ENCODE measurements around the gene UNC5A.

Gene UNC5A

DNA sequence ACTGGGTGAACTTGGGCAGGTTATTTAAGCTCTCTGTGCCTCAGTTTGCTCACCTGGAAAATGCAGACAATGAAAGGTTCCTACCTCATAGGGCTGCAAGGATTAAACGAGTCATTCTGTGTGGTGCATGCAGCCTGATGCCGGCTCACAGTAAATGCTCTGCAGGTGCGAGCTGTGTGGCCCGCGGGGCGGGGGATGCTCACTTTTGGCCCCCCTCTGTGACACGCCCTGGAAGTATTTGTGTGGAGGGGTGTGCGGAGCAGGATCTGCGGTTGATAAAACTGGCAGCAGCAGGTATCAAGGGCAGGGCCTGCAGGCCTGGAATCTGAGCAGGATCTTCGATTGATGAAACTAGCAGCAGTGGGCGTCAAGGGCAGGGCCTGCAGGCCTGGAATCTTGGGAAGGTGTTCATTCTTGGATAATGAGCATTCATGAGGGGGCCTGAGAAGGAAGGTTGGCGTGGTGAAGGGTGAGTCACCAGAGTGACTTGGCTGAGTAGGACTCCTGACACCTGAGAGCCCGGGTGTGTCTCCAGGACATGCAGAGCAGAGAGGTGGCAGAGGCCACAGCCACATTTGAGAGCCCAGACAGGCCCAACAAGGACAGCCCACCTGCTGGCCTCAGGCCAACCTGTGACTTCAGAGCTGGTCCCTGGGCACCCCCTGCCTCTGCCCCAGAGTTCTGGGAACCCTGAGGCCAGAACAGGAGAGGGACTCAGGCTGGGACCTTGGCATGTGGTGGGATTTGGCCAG, 11.9 kb downstream of the UNC5A start:
- DNase-seq: no peak

DNA sequence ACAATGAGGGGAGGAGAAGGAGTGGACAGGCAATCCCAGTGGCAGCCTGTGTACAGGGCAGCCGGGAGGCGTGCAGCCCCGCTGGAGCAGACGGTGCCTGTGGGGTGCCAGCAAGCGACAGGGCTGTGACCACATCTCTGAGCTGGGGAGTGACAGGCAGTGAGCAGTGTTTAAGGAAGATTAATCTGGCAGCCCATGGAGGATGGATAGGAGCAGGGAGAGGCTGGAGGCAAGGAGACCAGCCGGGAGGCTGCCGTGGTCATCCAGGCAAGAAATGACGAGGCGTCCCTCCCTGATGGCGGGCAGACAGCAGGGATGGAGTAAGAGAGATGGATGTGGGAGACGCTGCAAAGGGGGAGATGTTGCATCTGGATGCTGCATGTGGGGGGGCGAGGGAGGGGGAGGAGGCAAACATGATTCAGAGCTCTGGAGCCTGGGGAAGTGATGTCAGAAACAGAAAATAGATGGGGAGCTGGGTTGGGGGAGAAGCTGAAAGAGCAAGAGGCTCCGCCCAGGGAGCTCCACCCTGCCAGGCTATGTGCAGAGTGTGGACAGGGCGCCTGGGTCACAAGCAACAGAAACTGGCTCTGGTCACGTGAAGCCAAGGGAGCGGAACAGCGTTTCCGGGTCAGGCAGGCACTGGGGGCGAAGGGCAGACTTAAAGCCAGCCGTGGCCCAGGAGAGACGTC, 12.6 kb downstream of the UNC5A start:
- no peak for DNase-seq

DNA sequence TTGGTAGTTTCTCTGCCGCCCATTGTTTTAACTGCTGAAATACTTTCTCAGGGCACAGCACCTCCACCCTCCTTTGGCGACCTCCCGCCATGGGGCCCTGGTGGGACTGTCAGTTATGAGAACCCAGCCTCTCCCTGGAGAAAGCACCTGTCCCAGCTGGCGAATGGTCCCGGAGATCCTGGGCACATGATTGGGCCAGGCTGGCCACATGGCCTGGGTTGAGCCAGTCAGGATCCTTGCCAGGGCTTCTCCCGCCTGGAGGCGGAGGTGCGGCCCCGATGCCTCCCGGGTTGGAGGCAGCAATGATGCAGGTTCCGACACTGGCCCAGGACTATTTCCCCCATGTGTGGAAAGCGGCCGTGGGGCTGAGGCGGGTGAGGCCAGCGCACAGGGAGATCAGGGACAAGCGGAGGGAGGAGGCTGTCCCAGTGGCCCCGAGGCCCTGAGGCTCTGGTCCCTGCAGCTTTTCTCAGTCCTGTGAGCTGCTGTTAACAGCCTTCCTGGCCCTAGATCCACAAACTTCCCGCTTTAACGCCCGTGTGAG, 13.6 kb downstream of the UNC5A start:
- DNase-seq: no peak

DNA sequence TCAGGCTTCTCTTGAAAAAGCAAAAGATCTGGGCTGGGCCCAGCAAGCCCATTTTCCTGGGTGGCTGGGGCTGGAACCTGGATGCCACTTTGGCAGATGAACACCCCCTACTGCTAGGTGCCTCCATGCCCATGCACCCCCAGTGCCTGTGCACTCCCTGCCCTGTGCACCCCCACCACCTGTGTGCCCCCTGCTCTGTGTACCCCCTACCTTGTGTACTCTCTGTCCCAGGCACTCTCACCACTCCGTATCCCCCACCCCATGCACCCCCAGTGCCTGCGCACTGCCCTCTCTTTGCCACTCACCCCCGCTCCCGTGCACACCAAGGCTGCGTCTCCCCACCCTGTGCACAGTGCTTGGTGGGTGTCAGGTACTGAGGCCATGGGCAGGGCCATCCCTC, 14.2 kb downstream of the UNC5A start:
- DNase-seq: no peak

DNA sequence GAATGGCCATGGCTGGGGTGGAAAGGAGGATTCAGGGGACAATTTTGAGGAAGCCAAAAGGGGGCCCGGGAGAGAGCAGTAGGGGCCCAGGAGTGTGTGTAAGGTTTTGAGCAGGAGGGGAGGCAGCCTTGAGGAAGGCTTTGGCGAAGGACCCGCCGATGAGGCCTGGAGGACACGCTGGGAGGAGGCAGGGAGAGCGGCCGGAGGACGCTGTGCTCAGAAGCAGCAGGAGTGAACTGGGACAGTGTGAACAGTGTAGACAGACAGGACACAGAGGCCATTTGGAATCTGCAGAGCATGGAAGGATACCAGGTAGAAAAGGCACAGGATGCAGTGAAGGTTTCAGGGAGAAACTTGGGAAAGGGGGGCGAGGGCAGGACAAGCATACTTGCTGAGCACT, 14.9 kb downstream of the UNC5A start:
- no peak for DNase-seq

DNA sequence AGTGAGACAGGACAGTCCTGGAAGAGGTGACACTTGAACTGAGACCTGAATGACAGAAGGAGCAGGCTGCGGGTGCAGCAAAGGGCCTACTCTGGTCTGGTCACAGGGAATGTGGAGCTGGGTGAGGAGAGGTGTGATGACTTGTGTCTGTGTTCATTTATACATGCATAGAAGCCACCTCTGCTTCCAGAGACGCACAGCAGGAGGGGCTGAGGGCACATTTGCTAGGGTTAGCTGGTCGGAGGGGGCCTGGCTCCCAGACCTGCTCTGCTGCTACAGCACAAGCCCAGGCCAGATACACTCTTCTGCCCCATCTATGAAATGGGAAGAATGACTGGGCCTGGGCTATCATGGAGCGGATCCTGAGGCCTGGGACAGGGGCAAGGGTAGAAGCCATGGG, 15.6 kb downstream of the UNC5A start:
- no peak for DNase-seq

DNA sequence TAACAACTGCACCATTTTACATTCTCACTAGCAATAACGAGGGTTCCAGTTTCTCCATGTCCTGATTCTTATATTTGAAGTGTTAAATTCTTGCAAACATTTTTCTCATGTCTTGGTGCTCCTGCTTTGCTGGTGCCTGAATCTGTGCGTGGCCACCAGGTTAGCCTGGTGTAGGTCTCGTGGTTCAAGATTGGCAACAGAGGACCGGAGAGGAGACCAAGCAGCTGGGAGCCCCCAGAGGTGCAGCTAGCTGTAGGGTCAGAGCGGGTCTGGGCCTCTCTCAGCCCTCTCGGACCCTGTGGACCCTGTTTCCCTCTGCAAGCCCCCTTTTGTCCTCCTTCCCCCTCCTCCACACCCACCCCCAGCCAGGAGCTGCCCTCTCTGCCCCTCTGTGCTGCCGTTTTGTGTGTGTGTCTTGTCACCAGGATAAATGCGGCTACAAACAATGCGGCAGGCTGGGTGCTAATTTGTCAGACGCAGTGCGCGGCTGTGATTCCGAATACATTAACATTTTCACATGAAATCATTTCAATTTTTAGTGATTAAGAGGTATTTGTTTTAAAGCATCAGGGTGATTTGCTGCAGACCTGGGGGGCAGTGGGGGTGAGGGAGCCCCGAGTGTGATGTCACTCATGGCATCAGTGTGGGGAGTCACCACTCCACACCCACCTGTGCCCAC, 17.5 kb downstream of the UNC5A start:
- no peak for DNase-seq

DNA sequence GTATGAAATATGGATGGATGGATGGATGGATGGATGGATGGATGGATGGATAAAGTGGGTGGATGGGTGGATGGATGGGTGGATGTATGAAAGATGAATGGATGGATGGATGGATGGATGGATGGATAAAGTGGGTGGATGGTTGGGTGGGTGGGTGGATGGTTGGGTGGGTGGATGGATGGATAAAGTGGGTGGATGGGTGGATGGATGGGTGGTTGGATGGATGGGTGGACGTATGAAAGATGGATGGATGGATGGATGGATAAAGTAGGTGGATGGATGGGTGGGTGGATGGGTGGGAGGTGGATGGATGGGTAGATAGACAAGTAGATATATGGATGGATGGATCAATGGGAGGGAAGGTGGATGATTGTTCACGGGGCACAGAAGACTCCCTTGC, 19.0 kb downstream of the UNC5A start:
- no peak for DNase-seq

DNA sequence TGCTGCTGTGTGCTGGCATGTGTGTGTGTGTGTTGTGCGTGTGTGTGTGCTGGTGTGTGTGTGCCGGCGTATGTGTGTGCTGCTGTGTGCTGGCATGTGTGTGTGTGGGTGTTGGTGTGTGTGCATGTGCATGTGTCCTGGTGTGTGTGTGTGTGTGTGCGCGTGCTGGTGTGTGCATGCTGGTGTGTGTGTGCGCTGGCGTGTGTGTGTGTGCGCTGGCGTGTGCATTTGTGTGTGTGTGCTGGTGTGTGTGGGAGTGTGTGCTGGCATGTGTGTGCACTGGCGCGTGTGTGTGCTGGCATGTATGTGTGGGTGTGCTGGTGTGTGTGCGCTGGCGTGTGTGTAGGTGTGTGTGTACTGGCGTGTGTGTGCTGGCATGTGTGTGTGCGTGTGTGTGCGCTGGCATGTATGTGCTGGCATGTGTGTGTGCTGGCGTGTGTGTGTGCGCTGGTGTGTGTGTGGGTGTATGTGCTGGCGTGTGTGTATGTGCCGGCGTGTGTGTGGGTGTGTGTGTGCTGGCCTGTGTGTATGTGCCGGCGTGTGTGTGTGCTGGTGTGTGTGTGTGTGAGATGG, 20.1 kb downstream of the UNC5A start:
- DNase-seq: no peak

DNA sequence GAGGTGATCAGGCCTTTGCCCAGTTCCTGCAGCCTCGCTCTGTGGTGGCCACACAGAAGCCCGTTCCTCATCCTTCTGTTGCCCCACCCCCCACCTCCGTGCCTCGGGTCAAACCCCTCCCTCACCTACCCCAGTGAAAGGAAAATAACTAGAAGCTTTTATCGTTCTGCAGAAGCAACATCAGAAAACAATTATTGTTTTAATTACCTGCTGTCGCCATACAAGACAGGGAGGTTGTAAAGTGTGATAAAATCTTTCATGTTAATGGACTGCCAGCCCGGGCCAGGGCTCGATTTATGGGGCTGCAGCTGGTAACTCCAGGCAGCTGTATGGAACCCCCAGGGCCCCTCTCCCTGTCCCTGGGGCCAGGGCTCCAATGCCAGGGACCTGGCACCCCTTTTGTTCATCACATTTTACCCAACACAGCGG, 20.6 kb downstream of the UNC5A start:
- no peak for DNase-seq

DNA sequence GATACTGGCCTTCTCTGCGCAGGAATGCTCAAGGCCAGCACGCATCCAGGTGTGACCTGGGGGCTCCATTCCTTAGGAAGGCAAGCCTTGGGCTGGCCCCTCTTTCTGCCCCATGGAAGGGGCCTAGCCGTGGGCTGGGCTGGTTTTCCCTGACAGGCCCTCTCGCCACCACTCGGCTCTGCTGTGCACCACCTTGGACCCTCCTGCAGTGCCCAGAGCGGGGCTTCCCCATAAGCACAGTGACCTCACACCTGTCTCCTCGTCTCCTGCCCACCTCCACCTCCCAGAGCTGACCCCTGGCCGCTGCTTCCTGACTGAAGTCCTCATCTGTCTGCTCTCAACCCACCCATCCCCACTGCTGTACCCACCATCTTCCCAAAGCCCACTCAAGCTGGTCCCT, 21.1 kb downstream of the UNC5A start:
- DNase-seq: no peak

DNA sequence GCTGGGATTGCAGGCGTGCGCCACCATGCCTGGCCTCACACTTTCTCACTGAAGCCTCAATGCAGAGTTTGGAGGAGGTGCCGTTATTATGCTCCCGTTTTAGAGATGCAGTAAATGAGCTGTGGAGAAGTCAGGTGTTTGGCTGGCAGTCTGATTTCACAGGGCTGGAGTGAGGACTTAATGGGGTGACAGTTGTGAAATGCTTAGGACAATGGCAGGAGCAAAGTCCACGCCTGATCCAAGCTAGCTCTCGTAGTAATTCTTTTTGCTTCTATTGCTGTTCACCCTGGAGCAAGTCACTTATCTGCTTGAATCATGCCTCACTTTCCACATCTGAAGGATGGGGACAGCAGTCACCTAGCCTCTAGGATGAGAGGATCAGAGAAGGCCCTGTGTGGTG, 21.8 kb downstream of the UNC5A start:
- no peak for DNase-seq

DNA sequence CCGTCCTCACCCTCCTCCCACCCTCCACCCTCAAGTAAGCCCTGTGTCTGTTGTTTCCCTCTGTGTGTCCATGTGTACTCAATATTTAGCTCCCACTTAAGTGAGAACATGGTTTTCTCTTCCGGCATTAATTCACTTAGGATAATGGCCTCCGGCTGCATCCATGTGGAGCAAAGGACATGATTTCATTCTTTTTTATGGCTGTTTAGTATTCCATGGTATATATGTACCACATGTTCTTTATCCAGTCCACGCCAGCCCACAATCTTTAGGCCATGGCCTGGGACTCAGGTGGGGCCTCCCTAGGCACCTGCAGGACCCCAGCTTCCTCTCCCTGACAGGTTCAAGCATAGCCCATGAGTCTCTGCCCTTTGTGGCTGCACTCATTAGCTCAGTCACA, 22.9 kb downstream of the UNC5A start:
- DNase-seq: no peak

DNA sequence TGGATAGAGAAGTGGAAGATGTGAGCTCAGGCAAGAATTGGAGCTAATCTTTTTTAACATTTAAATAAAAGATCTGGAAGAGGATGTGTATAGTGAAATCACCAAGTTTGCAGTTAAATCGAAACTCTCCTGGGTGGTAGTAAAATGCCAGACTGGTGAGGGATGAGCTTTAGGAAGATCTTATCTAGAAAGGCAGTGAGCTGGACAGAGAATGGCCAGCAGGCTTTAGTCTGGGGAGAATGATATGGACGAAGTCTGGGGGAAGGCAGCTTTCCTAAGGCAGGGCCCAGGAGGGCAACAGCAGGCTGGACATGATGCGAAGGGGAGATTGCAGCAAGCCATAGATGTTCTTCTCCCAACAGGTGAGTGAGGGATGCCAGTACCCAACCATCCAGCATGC, 25.6 kb downstream of the UNC5A start:
- no peak for DNase-seq

DNA sequence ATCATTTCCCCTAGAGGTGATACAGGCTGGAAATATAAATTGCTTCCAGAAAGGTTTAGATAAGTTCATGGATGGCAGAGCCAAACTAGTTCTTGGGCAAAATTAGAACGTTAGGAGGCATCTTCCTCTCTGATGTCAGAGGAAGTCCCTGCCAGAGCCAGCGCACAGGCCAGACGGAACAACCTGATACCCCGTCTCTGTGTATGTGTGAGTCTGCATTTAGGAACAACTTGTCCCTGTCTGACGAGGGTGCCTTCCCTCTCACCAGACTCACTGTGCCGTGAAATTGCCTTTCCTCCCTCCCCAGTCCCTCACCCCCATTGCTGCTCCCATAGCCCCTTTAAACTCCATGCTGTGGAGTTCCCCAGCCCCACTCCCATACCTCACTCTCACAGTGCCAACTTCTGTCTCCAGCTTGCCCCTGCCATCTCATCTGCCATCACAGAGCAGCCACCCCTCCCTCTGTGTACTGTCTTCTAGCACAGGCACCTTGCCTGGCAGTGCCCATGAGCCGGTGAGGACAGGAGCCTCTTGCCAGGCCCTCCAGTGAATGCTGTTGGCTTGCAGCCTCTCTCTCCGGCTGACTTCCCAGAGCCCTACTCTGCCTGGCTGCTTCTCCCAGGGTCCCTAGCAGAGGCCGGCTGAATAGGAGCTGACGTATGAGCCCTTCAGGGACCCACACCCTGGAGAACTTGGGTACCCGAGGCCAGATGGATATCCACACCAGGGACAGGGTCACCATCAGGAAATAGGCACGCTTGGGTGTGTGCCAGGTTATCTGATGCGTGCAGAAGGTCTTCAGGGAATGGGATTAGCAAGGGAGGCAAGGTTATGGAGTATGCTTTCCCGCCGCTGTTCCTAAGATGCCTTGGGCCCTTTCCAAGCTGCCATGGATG, 26.7 kb downstream of the UNC5A start:
- no peak for DNase-seq

DNA sequence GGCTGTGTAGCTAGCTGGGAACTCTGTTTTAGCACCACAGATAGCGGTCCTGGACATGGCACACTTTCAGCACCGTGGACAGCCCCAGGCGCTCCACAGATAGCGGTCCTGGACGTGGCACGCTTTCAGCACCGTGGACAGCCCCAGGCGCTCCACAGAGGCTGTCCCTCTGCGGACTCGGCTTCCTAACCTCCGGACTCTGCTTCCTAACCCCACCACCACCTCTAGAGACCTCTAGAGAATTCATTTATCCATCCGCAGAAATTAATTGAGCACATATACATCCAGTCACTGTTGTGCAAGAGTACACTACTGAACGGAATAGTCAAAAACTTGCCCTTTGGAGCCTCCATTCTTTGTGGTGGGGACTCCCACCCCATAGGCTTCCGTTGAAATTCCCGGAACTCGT, 27.4 kb downstream of the UNC5A start:
- peak in 3 of 4 experiments; percentile 19 to 51 (median 31) for DNase-seq

DNA sequence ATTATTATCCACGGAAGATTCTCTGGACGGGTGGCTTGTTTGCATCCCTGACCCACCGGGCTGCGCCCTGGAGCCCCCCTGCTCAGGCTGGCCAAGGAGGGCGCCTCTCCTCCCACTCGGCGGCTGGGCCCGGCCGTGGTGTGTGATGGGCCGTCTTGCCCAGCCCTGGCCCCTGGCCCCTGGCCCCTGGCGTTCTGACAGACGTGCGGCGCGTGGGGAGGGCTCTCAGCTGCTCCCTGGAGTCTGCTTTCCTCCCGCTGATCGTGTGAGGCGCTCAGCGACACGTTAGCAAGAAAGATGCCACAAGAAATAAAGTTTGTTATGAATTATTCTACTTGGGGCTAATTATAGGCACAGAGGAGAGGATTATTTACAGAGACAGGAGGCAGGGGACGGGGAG, 33.3 kb downstream of the UNC5A start:
- DNase-seq: no peak

DNA sequence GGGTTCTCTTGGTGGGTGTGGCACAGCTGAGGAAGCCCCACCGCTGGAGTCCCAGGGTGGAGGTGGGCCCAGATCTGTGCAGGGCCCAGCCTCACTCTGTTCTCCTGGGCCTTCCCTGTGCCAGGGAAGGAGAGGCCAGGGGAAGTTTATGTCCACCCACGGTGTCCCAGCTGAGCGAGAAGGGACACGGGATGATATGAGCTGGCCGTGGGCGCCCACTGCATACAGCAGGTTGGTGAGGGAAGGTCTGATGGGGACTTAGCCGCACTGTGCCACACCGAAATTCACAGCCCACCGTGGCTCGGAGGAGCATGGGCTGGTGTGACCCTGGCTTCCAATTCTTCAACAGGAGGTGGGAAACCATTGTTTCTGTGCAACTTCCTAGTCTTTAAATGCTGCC, 33.9 kb downstream of the UNC5A start:
- no peak for DNase-seq

DNA sequence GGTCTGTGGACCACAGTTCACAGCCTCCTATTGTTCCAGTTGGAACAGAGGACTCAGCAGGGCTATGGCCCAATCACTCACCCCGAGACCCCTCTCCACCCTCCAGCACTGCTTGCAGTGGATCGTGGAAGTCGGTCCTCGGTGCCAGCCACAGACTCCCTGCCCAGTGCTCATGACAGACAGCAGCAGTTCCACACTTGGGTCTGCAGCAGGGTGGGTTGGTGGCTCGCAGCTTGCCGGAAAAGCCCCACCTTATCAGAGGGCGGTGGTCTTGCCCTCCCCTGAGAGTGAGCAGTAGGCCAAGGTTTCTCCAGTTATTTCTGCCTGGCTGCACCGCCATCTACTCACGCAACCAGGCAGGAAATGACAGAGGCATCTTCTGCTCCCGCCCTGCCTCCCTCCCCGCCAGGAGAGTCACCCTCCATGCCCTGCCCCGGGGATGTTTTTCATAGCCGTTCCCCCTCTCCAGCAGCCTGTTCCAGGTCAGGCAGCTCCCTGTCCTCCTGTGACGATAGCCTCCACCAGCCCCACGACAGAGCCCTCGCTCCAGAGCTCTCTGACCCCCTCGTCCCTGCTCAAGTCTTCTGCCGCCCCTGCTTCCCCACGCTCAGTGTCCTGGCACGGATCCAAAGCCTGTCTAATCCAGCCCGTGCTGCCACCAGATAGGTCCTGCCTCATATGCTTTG, 34.5 kb downstream of the UNC5A start:
- DNase-seq: no peak

DNA sequence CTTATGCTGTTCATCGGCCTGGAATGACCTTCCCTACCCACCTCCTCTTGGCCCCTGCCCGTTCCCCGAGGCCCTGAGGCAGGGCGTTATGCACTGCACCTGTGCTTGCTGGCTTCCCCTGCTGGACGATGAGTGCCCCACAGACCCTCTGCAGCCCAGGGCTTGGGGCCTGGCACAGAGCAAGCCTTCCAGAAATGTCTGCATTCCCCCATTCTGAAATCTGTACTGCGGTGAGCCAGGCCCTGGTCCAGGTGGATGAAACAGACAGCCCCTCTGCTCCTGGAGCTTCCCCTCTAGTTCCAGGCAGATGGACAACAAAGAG, 35.0 kb downstream of the UNC5A start:
- DNase-seq: no peak

DNA sequence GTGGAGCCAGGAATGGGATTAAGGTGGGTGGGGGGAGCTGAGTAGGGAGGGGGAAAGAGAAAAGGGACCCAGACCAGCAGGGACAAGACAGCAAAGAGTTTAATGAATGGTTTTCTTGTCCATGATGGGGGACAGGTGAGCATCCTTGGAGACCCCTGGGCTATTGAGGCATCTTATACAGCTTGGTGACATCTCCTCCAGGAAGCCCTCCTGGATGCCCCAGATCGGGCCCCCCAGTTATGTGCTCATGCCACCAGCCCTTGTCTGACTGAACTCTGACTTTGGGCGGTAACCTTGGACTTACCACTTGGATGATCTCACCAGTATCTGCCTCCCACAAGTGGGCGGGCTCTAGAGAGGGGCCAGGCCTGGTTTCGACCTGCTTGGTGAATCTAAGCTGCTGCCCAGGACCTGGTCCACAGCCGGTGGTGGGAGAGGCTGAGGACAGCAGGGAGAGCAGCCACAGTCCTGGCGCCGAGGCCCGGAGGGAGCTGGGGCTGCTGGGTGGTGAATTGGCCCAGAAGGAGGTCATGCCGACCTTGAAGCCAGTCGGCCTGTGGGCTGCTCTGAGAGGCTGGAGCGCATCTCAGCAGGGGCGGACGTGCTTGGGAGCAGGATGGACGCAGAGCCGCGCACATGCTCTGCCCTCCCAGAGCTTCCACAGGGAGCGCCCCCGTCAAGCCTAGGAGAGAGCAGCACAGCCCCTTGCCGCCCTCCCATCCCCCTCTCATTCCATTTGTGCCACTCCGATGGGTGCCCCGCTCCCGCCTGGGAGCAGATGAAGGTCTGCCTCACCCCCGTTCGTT, 36.2 kb downstream of the UNC5A start:
- no peak for DNase-seq
